ENCODE measurements around the gene ZRANB3. TPM values are rescaled to one million over a fixed set of nuclear protein-coding genes. Genes with fewer than 3 reads are reported as not detected.

The ZRANB3 gene
- total RNA-seq, 2 experiments from 2014 or later, result 21.4 to 21.5 TPM

GRCh38 chr2:135256531-135257260 is 274.3 kb downstream of the ZRANB3 start:
- ChIA-PET POLR2A (no interaction called here), CTCF (no interaction called here)
- no peak overlapping the region for H3K4me3 Mint-ChIP-seq
- no peaks in the 10 kb centered on the region for H3K27me3 Mint-ChIP-seq
- no peaks in the 10 kb centered on the region for H3K9me3 Mint-ChIP-seq
- DNase-seq (no peak), ATAC-seq (no peak)
- H3K4me1 Mint-ChIP-seq (ENCODE audit: low read depth), result no peaks in the 10 kb centered on the region
- H3K36me3 Mint-ChIP-seq (ENCODE audit: low read depth), result peaks cover 6% of the 10 kb centered on the region
- TF ChIP-seq CTCF (IDR thresholded peaks at IDR 0.05), result no peak
- intact Hi-C loops (cut with micrococcal nuclease), result no loop called here
- no peak overlapping the region for H3K27ac Mint-ChIP-seq

DNA sequence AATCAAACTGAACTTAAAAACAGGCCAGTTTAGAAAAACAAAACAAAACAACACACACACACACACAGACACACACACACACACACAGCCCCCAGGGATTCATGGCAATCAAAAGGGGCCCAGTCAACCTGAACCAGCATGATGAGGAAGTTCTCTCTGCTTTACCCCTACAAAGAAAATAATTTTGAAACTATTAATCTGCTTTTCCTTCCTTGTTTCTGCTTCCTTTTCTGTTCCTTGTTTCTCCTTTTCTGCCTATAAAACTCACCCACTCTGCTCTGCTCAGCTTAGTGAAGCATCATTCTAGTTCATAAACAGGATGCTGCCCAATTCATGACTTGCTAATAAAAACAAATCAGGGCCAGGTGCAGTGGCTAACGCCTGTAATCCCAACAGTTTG is 275.8 kb downstream of the ZRANB3 start:
- ChIA-PET CTCF (no interaction called here), POLR2A (no interaction called here)
- no peak overlapping the region for H3K27ac Mint-ChIP-seq
- no peak overlapping the region for H3K4me3 Mint-ChIP-seq
- H3K27me3 Mint-ChIP-seq, result no peaks in the 10 kb centered on the region
- no peak for TF ChIP-seq CTCF (IDR thresholded peaks at IDR 0.05)
- DNase-seq (no peak), ATAC-seq (no peak)
- no peaks in the 10 kb centered on the region for H3K4me1 Mint-ChIP-seq (ENCODE audit: low read depth)
- H3K36me3 Mint-ChIP-seq (ENCODE audit: low read depth), result peaks cover 16% of the 10 kb centered on the region
- peaks cover 10% of the 10 kb centered on the region for H3K9me3 Mint-ChIP-seq
- intact Hi-C loops (cut with micrococcal nuclease), result no loop called here

GRCh38 chr2:135252805-135253458 is 278.1 kb downstream of the ZRANB3 start:
- no peak for TF ChIP-seq CTCF (IDR thresholded peaks at IDR 0.05)
- no peak overlapping the region for H3K4me3 Mint-ChIP-seq
- no peak overlapping the region for H3K27ac Mint-ChIP-seq
- H3K27me3 Mint-ChIP-seq, result no peaks in the 10 kb centered on the region
- no peak for ATAC-seq
- peaks cover 20% of the 10 kb centered on the region for H3K9me3 Mint-ChIP-seq
- H3K4me1 Mint-ChIP-seq (ENCODE audit: low read depth), result no peaks in the 10 kb centered on the region
- ChIA-PET POLR2A (no interaction called here), CTCF (interaction anchor here (1.8 kb wide), 1 partner anchor 249 kb away, joined by 4 read pairs; no protein-coding TSS in a partner anchor)
- DNase-seq, result no peak
- intact Hi-C loops (cut with micrococcal nuclease), result no loop called here
- H3K36me3 Mint-ChIP-seq (ENCODE audit: low read depth), result peaks cover 23% of the 10 kb centered on the region

GRCh38 chr2:135248611-135249010 is 282.4 kb downstream of the ZRANB3 start:
- Mint-ChIP-seq H3K4me1 (ENCODE audit: low read depth) (peaks cover 15% of the 10 kb centered on the region), H3K27me3 (no peaks in the 10 kb centered on the region), H3K36me3 (ENCODE audit: low read depth) (peaks cover 19% of the 10 kb centered on the region), H3K4me3 (no peak overlapping the region), H3K27ac (no peak overlapping the region), H3K9me3 (peaks cover 20% of the 10 kb centered on the region)
- ATAC-seq (no peak), DNase-seq (no peak)
- no peak for TF ChIP-seq CTCF (IDR thresholded peaks at IDR 0.05)
- ChIA-PET CTCF (no interaction called here), POLR2A (no interaction called here)
- intact Hi-C loops (cut with micrococcal nuclease), result no loop called here

GRCh38 chr2:135246711-135247270 is 284.2 kb downstream of the ZRANB3 start:
- H3K9me3 Mint-ChIP-seq, result peaks cover 20% of the 10 kb centered on the region
- H3K4me3 Mint-ChIP-seq, result no peak overlapping the region
- POLR2A ChIA-PET, result no interaction called here
- no peak for TF ChIP-seq CTCF (IDR thresholded peaks at IDR 0.05)
- ATAC-seq, result no peak
- H3K27me3 Mint-ChIP-seq, result no peaks in the 10 kb centered on the region
- DNase-seq, result no peak
- CTCF ChIA-PET, result interaction anchor here (0.6 kb wide), 1 partner anchor 12 kb away, joined by 3 read pairs; no protein-coding TSS in a partner anchor
- H3K4me1 Mint-ChIP-seq (ENCODE audit: low read depth), result peaks cover 17% of the 10 kb centered on the region
- peaks cover 17% of the 10 kb centered on the region for H3K36me3 Mint-ChIP-seq (ENCODE audit: low read depth)
- H3K27ac Mint-ChIP-seq, result peak overlapping the region; percentile 40
- intact Hi-C loops (cut with micrococcal nuclease), result no loop called here
